ENCODE data around the gene GRXCR1.

GRCh38 chr4:42906891-42907759, 14.6 kb downstream of the GRXCR1 start:
- TF ChIP-seq GATA3 (IDR thresholded peaks at IDR 0.05; ENCODE audit: low read depth, low read length) (no peak), GATA2 (IDR thresholded peaks at IDR 0.05; ENCODE audit: low read depth, low read length) (no peak)

All from SH-SY5Y (cell line).